GM19324 (cell line): ENCODE measurements around the gene COL4A6.

ENCODE experiments used
- ATAC-seq: cut with Tn5 transposase; IDR thresholded peaks from one replicate; pipeline ENCODE4 v1.9.1; 2021; ENCODE audit warnings: mild to moderate bottlenecking, moderate library complexity; ENCODE audit not compliant: unreplicated experiment, low FRiP score

COL4A6 gene

DNA sequence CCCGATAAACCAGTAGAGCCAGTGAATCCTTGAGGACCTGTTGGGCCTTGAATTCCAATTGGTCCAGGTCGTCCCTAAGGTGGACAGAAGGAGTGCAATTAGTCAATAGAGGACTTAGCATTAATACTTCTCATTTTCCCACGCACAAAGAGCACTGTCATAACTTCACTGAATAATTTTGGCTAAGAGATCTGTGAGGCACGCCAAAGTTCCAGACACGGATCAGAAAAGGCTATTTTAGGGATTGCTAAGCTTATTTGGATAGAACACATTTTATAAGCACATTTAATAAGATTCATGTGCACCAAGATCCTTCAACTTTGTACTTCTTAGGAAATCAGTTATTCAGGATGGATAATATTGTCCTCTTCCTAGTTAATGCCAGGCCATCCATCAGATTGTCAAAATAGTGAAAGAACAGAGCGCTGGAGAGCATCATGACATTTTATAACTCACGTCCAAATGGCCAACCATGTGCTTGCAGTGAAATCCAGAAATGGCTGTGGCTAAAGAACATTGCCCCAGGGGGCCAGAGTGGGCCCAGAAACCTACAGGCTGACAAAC lies 216.8 kb downstream of the COL4A6 start:
- ATAC-seq, result no peak

DNA sequence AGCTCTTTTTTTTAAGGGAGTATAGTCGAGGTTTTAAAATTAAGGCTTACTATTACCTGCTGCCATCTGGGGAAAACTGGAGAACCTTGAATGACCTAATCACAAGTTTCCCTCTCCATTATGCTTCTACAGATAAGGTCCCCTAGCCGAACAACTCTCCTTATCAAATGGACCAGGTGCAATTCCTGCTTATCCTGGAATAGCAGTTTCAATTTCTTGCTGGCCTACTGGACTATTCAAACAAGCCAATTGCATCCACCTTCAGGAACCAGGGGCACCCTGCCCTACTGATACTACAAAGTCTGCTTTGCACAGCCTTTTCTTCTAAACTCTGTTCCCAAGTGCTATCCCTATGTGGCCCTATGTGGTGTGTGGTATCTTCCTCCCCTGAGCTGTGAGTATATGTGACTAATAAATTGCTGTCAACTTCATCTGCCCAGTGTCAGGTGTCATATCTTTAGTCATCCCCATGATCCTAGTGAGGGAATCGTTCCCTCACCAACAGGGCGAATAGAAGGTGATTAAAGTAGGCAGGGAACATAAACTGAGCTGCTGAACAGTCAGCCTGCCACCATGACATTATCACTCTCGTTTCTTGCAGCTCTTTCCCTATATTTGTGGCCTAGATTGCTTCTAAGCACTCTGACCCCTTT lies 218.1 kb downstream of the COL4A6 start:
- no peak for ATAC-seq

DNA sequence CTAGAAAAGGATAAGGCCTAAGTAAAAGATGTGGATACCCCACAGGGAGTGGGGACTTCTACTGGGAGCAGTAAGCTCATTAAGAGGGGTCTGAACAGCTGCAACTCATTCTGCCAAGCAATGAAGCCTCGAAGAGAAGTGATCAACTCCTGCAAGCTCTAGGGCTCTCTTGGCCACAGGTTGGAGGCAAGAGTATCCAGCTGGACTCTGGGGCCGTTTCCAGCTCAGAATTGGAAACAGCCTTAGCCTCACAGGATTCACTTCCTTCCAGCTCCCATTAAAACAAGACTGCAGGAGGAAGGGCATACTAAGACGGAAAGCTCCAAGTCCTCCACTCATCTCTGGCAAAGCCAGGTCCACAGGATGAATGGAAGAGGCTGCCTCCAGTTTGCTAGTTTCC lies 220.3 kb downstream of the COL4A6 start:
- ATAC-seq, result no peak

DNA sequence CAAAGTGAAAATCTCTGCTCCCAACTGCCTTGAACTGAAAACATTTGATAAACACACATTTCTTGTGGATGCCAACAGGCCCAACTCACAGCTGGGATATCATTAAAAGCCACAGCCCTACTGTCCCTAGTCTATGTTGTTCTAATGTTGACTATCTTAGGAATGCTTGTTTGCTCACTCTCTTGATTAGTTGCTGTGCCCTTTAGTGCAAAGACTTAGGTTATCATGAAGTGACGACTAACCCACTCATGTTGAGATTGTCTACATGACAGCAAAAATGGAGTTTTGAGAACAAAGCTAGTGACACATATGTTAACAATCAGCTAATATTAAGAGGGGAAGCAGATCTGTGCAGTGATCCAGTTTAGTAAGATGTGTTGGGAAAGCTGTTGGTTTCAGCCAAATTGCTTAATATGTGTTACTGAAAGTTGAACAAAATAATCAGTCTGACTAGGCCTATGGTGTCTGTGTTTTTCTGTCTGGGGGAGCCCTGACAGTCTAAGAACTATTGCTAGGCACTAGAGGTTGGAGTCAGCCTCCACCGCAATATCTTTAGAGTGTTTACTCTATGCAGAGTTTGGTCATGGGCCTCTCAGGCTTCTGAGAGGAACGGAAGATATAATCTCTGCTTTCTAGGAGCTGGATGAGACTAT lies 221.2 kb downstream of the COL4A6 start:
- ATAC-seq, result no peak

- ATAC-seq, result no peak
These were observed 221.8 kb downstream of the COL4A6 start for GRCh38 chrX:108216405-108216804.

GRCh38 chrX:108211301-108211700 lies 226.9 kb downstream of the COL4A6 start:
- no peak for ATAC-seq

- ATAC-seq, result no peak
These were observed 229.1 kb downstream of the COL4A6 start for GRCh38 chrX:108209006-108209554.

DNA sequence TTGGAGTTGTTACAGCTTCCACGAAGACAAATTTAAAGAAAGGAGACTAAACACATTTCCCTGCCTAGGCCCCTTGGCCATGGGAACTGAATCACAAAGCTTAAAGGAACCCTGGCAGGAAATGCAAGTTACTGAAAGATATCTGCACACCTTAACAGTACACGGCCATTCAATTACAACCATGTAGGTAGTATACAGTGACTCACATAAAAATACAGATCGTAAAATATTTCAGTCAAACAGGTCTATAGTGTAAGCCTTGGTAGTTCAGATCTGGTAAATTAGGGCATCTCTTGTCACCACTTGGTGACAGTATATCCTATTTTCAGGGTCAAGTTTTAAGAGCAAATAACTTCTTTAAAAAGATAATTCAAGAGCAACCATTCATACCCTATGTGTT lies 234.7 kb downstream of the COL4A6 start:
- no peak for ATAC-seq

DNA sequence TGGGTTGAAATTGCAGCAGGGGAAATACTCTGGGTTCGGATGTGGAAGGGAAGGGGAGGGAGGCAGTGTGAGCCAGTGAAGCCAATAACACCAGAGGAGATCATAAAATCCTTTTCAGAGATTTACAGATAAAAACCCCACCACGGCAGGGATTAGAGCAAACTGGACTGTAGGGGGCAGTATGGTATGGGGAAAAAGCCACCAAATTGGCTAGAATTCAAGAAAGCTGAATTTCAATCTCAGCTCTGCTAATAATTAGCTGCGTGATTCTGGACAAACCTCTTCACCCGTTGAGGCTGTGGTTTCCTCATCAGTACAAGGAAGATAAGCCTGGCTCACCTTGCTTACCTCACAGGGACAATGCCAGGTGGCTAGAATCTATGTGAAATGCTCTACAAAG lies 238.5 kb downstream of the COL4A6 start:
- ATAC-seq, result no peak

- no peak for ATAC-seq
These were observed 239.2 kb downstream of the COL4A6 start for GRCh38 chrX:108199041-108199440.

DNA sequence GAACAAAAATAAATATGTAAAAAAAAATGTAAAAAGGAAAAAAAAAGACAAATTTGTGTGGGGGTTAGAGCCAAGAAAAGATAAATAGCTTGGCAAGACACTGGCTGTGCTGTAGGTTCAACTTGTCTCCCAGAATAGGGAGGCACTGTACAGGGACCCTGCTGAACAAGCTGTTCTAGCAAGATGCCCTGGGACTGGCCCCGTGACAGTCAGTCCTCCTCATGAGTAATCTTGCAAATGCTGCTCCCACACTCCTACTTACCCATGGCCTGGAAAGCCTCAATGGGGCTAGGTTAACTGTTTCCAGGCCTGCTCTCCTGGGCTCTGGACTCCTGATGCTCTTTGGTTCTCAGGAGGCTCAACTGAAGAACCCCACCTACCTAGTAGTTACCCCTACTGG lies 239.8 kb downstream of the COL4A6 start:
- ATAC-seq, result no peak

- no peak for ATAC-seq
These were observed 251.4 kb downstream of the COL4A6 start for GRCh38 chrX:108186811-108187210.

GRCh38 chrX:108178143-108178498 lies 260.1 kb downstream of the COL4A6 start:
- no peak for ATAC-seq

- no peak for ATAC-seq
These were observed 260.7 kb downstream of the COL4A6 start for GRCh38 chrX:108177351-108178142.

DNA sequence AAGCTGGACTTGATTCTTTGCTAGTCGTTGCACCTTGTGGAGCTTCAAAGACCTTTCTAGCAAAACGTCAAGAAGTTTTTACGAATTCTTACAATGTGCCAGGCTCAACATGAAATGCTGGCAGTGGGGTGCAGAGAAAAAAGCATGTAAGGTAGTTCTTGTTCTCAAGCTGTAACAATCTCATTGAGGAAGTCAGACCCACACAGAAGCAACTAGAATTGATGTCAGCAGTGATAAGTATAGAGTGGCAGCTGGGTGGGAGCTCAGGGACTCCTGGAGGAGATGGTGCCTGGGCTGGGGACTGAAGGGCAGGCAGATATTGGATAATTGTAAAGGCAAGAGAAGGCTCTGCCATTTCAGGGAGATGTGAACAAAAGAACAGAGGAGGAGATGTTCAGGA lies 264.3 kb downstream of the COL4A6 start:
- ATAC-seq, result no peak

DNA sequence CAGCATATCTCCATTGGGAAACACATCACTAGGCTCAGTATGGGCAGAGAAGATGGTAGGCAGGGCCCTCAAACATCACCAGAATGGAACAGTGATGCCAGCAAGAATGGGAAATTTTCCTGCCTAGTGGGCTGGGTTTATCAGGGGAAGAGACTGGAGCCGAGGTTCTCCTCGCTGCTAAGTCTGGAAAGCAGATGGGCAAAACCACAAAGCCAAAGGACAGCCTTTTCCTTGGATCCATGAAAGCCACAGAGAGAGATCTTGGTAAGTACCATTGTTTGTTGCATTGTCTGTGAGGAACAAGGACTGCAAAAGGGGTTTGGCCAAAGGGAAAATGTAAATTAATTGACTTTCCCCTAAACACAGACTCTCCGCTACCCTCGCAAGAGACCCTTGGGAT lies 266.6 kb downstream of the COL4A6 start:
- no peak for ATAC-seq

GRCh38 chrX:108169768-108170167 lies 268.5 kb downstream of the COL4A6 start:
- ATAC-seq, result no peak

GRCh38 chrX:108168961-108169740 lies 269.1 kb downstream of the COL4A6 start:
- ATAC-seq, result no peak

DNA sequence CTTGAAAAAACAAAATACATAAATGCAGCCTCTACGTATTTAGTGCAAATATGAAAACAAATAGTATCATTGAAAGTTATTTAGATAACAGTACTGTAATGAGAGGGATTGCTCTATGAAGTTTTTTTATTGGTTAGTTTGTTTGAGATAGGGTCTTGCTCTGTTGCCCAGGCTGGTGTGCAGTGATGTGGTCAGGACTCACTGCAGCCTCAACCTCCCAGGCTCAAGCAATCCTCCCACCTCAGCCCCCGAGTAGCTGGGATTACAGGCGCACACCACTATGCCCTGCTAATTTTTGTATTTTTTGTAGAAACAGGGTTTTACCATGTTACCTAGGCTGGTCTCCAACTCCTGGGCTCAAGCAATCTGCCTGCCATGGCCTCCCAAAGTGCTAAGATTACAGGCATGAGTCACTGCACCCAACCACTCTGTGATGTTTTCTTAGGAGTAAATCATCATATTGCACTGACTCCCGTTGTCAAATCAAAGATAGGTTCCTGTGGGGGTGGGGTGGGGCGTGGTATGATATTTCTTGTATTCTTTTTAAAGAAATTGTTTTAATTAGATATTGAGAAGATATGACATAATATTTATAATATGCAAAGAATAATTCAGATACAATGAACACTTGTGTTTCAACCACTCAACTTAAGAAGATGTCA lies 270.9 kb downstream of the COL4A6 start:
- no peak for ATAC-seq
